BJ (cell line): ENCODE measurements around the gene C3AR1. TPM values are rescaled to one million over a fixed set of nuclear protein-coding genes. Genes with fewer than 3 reads are reported as not detected.
"Not testable (repeated sequence)": the region's sequence is repeated elsewhere in the genome, so short reads cannot be mapped to it uniquely, and the experiment has no call there.

Experiments
- CTCF ChIA-PET: fragments of 350-600 bp; formaldehyde crosslinking; extraction: SDS; loops from one replicate; lab custom pipeline; 2021; ENCODE audit warnings: antibody characterized with exemption, inconsistent platforms; lab: Yijun Ruan, JAX
- POLR2A ChIA-PET: fragments of 300-600 bp; sonication (Branson Sonifier 250); formaldehyde crosslinking; extraction: SDS; loops from one replicate; lab custom pipeline; 2021; ENCODE audit warnings: antibody characterized with exemption; lab: Charles Lee
- DNase-seq: peaks from one replicate; pipeline ENCODE4 v3.0.0-alpha.2; 2011; ENCODE audit warnings: low read depth
- H3K27me3 ChIP-seq: 2 replicates; pipeline ENCODE4 v1.6.0; 2011; ENCODE audit warnings: low read length; ENCODE audit not compliant: control insufficient read depth, insufficient read depth
- H3K36me3 ChIP-seq: 2 replicates; pipeline ENCODE4 v1.5.1; 2011; ENCODE audit warnings: low read length; ENCODE audit not compliant: control insufficient read depth, insufficient read depth
- H3K4me3 ChIP-seq: 2 replicates; pipeline ENCODE4 v1.5.1; 2011; ENCODE audit warnings: low read depth, mild to moderate bottlenecking, control low read depth, low read length
- polyA plus RNA-seq: library from polyadenylated mRNA; depleted of rRNA; stranded (reverse); fragments of >200 nt; gene quantifications from 2 replicates; pipeline ENCODE4 v1.2.3, GENCODE V29; 2011
- TF ChIP-seq, protein P1 (sequence below): IDR thresholded peaks from 2 replicates; pipeline ENCODE4 v1.5.1; 2011; ENCODE audit warnings: low read depth, mild to moderate bottlenecking, control low read depth, inconsistent platforms, low read length, moderate library complexity; ENCODE audit not compliant: insufficient read depth

The C3AR1 gene
- polyA plus RNA-seq, 1 experiment = 0.11 TPM

DNA sequence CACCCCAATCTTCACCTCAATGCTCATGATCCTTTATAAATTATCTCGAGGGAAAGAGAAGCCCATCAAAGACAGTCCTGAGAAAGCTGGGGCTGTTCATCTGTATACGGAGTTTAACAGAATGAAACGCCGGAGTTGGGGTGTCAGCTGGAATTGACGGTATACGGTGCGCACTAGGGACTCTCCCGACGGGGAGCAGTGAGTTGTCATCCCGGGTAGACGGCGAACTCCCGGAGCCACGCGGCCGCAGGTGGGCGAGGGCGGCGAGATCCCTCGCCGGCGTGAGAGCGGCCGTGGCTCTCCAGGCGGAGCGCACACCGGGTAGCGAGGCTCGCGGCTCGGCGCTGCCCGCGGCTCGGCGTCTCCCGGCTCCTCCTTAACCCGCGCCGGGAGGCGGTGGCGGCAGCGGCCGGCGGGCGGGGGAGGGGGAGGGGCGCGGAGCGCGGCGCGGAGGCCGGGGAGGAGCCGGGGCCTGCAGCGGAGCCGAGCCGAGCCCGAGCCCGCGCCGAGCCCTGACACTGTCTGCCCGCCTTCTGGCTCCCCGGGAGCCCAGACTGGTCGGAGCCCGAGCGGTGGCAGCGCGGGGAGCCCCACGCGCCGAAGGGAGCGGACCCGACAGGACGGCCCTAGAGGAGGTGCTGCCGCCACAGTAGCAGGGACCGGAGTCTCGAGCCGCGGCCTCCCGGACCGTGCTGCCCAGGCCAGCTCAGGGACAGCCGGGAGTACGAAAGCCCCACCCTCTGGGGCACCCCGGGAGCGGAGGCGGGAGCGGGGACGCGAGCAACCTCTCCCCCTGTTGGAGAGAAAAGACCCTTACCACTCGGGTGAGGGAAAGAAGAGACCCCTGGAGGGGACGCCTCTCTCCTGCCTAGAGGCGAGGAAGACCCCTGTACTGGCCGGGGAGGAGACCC is 33.7 kb downstream of the C3AR1 start, which contains the start of gene FOXJ2:
FOXJ2 (plus strand) TSS at position 475 of the 911 bp plus-strand sequence. CDS start 7,117 bp downstream, outside the sequence.
- POLR2A ChIA-PET = interaction anchor here (0.7 kb wide), 1 partner anchor 166 kb away, joined by 32 read pairs; no protein-coding TSS in a partner anchor
- DNase-seq = no peak

GRCh38 chr12:8031872-8032241 is 34.3 kb downstream of the C3AR1 start:
- CTCF ChIA-PET = interaction anchor here (0.6 to 2.0 kb wide), 6 partner anchors 9 to 358 kb away, joined by 3 to 10 read pairs (median 4); no protein-coding TSS in a partner anchor
- POLR2A ChIA-PET = interaction anchor here (0.5 to 0.7 kb wide), 2 partner anchors 23 to 165 kb away, joined by 3 to 32 read pairs; no protein-coding TSS in a partner anchor
- no peaks in the 10 kb centered on the region for H3K27me3 ChIP-seq
- TF ChIP-seq, protein P1, sequence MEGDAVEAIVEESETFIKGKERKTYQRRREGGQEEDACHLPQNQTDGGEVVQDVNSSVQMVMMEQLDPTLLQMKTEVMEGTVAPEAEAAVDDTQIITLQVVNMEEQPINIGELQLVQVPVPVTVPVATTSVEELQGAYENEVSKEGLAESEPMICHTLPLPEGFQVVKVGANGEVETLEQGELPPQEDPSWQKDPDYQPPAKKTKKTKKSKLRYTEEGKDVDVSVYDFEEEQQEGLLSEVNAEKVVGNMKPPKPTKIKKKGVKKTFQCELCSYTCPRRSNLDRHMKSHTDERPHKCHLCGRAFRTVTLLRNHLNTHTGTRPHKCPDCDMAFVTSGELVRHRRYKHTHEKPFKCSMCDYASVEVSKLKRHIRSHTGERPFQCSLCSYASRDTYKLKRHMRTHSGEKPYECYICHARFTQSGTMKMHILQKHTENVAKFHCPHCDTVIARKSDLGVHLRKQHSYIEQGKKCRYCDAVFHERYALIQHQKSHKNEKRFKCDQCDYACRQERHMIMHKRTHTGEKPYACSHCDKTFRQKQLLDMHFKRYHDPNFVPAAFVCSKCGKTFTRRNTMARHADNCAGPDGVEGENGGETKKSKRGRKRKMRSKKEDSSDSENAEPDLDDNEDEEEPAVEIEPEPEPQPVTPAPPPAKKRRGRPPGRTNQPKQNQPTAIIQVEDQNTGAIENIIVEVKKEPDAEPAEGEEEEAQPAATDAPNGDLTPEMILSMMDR = no peak
- H3K36me3 ChIP-seq = no peaks in the 10 kb centered on the region
- peak overlapping the region; percentile 85 for H3K4me3 ChIP-seq
- DNase-seq = no peak

More for the DNA sequence above, 33.7 kb downstream of the C3AR1 start, which contains the start of gene FOXJ2:
- TF ChIP-seq, protein P1 = peak; percentile 20; the same call in 1 of the 2 replicates
- CTCF ChIA-PET = interaction anchor here (0.6 to 2.0 kb wide), 6 partner anchors 8 to 358 kb away, joined by 3 to 10 read pairs (median 4); no protein-coding TSS in a partner anchor
- Histone ChIP-seq H3K4me3 (peak within 1 kb of the TSS; percentile 85), H3K27me3 (no peaks in the 10 kb centered on the region), H3K36me3 (no peaks in the 10 kb centered on the region)

DNA sequence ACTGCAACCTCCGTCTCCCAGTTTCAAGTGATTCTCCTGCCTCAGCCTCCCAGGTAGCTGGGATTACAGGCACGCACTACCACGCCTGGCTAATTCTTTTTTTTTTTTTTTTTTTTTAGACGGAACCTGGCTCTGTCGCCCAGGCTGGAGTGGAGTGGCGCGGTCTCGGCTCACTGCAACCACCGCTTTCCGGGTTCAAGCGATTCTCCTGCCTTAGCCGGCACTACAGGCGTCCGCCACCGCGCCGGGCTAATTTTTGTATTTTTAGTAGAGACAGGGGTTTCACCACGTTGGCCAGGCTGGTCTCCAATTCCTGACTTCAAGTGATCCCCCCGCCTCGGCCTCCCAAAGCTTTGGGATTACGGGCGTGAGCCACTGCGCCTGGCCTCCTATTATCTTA is 35.1 kb downstream of the C3AR1 start:
- CTCF ChIA-PET = interaction anchor here (2.0 kb wide), 1 partner anchor 37 kb away, joined by 8 read pairs; no protein-coding TSS in a partner anchor
- H3K4me3 ChIP-seq, H3K27me3 ChIP-seq, POLR2A ChIA-PET, DNase-seq, H3K36me3 ChIP-seq: not testable (repeated sequence)

GRCh38 chr12:8030189-8030588 is 36.0 kb downstream of the C3AR1 start:
- POLR2A ChIA-PET = no interaction called here
- CTCF ChIA-PET = interaction anchor here (1.0 kb wide), 1 partner anchor 16 kb away, joined by 3 read pairs; no protein-coding TSS in a partner anchor

DNA sequence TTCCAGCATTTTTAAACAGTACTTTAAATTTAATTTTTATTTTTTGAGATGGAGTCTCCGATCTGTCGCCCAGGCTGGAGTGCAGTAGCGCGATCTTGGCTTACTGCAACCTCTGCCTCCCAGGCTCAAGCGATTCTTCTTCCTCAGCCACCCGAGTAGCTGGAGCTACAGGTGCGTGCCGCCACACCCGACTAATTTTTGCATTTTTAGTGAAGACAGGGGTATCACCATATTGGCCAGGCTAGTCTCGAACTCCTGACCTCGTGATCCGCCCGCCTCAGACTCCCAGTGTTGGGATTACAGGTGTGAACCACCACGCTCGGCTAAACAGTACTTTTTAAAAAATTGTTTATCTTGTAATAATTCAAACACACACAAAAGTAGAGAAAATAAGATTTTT is 37.9 kb downstream of the C3AR1 start:
- Histone ChIP-seq H3K4me3 (no peak overlapping the region), H3K36me3 (no peaks in the 10 kb centered on the region), H3K27me3 (no peaks in the 10 kb centered on the region)
- ChIA-PET CTCF (interaction anchor here (1.0 to 1.4 kb wide), 2 partner anchors 172 to 362 kb away, joined by 3 to 4 read pairs; no protein-coding TSS in a partner anchor), POLR2A (interaction anchor here (0.7 kb wide), 1 partner anchor 112 kb away, joined by 21 read pairs; no protein-coding TSS in a partner anchor)
- TF ChIP-seq, protein P1 = no peak
- no peak for DNase-seq

More at GRCh38 chr12:8030189-8030588, 36.0 kb downstream of the C3AR1 start:
- Histone ChIP-seq H3K4me3 (no peak overlapping the region), H3K36me3 (no peaks in the 10 kb centered on the region), H3K27me3 (no peaks in the 10 kb centered on the region)
- DNase-seq = no peak
- TF ChIP-seq, protein P1 = no peak
